Measurements from ENCODE around the gene EPB41L5.
"Not testable (repeated sequence)": the region's sequence is repeated elsewhere in the genome, so short reads cannot be mapped to it uniquely, and the experiment has no call there.

The EPB41L5 gene

GRCh38 chr2:120199817-120200459, 187.1 kb downstream of the EPB41L5 start:
- DNase-seq (ENCODE audit: low spot score) = not testable (repeated sequence)

- DNase-seq (ENCODE audit: low spot score) = no peak
These were observed 190.6 kb downstream of the EPB41L5 start for GRCh38 chr2:120203251-120204021.

GRCh38 chr2:120204022-120204405, 191.1 kb downstream of the EPB41L5 start:
- no peak for DNase-seq (ENCODE audit: low spot score)

GRCh38 chr2:120204417-120204816, 191.5 kb downstream of the EPB41L5 start:
- no peak for DNase-seq (ENCODE audit: low spot score)

GRCh38 chr2:120204945-120205670, 192.2 kb downstream of the EPB41L5 start:
- peak; percentile 40 for DNase-seq (ENCODE audit: low spot score)

GRCh38 chr2:120206022-120206581, 193.2 kb downstream of the EPB41L5 start:
- peak; percentile 82 for DNase-seq (ENCODE audit: low spot score)

GRCh38 chr2:120208381-120209353, 195.8 kb downstream of the EPB41L5 start:
- DNase-seq (ENCODE audit: low spot score) = no peak

GRCh38 chr2:120209427-120210269, 196.8 kb downstream of the EPB41L5 start:
- DNase-seq (ENCODE audit: low spot score) = no peak

- DNase-seq (ENCODE audit: low spot score) = no peak
These were observed 197.4 kb downstream of the EPB41L5 start for GRCh38 chr2:120210270-120210693.

GRCh38 chr2:120218181-120218580, 205.3 kb downstream of the EPB41L5 start:
- no peak for DNase-seq (ENCODE audit: low spot score)

GRCh38 chr2:120219291-120219690, 206.4 kb downstream of the EPB41L5 start:
- no peak for DNase-seq (ENCODE audit: low spot score)

- DNase-seq (ENCODE audit: low spot score) = no peak
These were observed 206.9 kb downstream of the EPB41L5 start for GRCh38 chr2:120219766-120220165.

- DNase-seq (ENCODE audit: low spot score) = no peak
These were observed 207.9 kb downstream of the EPB41L5 start for GRCh38 chr2:120220756-120221155.

GRCh38 chr2:120221616-120222015, 208.7 kb downstream of the EPB41L5 start:
- no peak for DNase-seq (ENCODE audit: low spot score)

GRCh38 chr2:120222186-120223033, 209.5 kb downstream of the EPB41L5 start:
- no peak for DNase-seq (ENCODE audit: low spot score)

GRCh38 chr2:120223034-120223912, 210.4 kb downstream of the EPB41L5 start, which contains the start of gene TMEM185B:
TMEM185B (minus strand) TSS chr2:120223400; CDS start chr2:120222976, 424 bp downstream.
- DNase-seq (ENCODE audit: low spot score) = peak; percentile 92

GRCh38 chr2:120224256-120224655, 211.4 kb downstream of the EPB41L5 start:
- no peak for DNase-seq (ENCODE audit: low spot score)
